Fibroblast of mammary gland (primary cell): Measurements from ENCODE around the gene HIPK4.
"Not testable (repeated sequence)": the region's sequence is repeated elsewhere in the genome, so short reads cannot be mapped to it uniquely, and the experiment has no call there.

Experiments used
- DNase-seq: peaks from one replicate; pipeline ENCODE4 v3.0.0-alpha.2; 2010; ENCODE audit warnings: low read depth
- H3K4me3 ChIP-seq: 2 replicates; pipeline ENCODE4 v1.5.1; 2011; ENCODE audit warnings: low read depth, mild to moderate bottlenecking, low read length, moderate library complexity; ENCODE audit not compliant: control insufficient read depth
- CTCF ChIP-seq: conservative IDR thresholded peaks from 2 replicates; pipeline ENCODE4 v1.5.1; 2011; ENCODE audit warnings: low read depth, low read length, inconsistent platforms; ENCODE audit not compliant: control insufficient read depth, insufficient read depth

Gene HIPK4

GRCh38 chr19:40336601-40336900, 53.4 kb downstream of the HIPK4 start:
- no peak for TF ChIP-seq CTCF
- DNase-seq, result no peak
- H3K4me3 ChIP-seq, result no peak overlapping the region

GRCh38 chr19:40335855-40336600, 54.0 kb downstream of the HIPK4 start:
- TF ChIP-seq CTCF, result no peak
- DNase-seq, result no peak
- H3K4me3 ChIP-seq, result no peak overlapping the region

- no peak overlapping the region for H3K4me3 ChIP-seq
- no peak for DNase-seq
- TF ChIP-seq CTCF, result no peak
Measured at GRCh38 chr19:40335101-40335500, 54.9 kb downstream of the HIPK4 start.

GRCh38 chr19:40333083-40333482, 56.9 kb downstream of the HIPK4 start:
- not testable (repeated sequence) for H3K4me3 ChIP-seq, DNase-seq

- TF ChIP-seq CTCF, result no peak
Measured at GRCh38 chr19:40332669-40333068, 57.3 kb downstream of the HIPK4 start.

GRCh38 chr19:40331052-40331451, 58.9 kb downstream of the HIPK4 start:
- TF ChIP-seq CTCF, result no peak
- no peak for DNase-seq

More at GRCh38 chr19:40332669-40333068, 57.3 kb downstream of the HIPK4 start:
- DNase-seq, result no peak
- H3K4me3 ChIP-seq, result no peak overlapping the region

More at GRCh38 chr19:40331052-40331451, 58.9 kb downstream of the HIPK4 start:
- H3K4me3 ChIP-seq, result no peak overlapping the region
